GM21737 (cell line): ENCODE data around the gene PPP1R13B.
"Not testable (repeated sequence)": the region's sequence is repeated elsewhere in the genome, so short reads cannot be mapped to it uniquely, and the experiment has no call there.

Experiments used
- ATAC-seq: cut with Tn5 transposase; IDR thresholded peaks from one replicate; pipeline ENCODE4 v1.9.1; 2021; ENCODE audit warnings: mild to moderate bottlenecking, moderate library complexity; ENCODE audit not compliant: unreplicated experiment

The PPP1R13B gene

DNA sequence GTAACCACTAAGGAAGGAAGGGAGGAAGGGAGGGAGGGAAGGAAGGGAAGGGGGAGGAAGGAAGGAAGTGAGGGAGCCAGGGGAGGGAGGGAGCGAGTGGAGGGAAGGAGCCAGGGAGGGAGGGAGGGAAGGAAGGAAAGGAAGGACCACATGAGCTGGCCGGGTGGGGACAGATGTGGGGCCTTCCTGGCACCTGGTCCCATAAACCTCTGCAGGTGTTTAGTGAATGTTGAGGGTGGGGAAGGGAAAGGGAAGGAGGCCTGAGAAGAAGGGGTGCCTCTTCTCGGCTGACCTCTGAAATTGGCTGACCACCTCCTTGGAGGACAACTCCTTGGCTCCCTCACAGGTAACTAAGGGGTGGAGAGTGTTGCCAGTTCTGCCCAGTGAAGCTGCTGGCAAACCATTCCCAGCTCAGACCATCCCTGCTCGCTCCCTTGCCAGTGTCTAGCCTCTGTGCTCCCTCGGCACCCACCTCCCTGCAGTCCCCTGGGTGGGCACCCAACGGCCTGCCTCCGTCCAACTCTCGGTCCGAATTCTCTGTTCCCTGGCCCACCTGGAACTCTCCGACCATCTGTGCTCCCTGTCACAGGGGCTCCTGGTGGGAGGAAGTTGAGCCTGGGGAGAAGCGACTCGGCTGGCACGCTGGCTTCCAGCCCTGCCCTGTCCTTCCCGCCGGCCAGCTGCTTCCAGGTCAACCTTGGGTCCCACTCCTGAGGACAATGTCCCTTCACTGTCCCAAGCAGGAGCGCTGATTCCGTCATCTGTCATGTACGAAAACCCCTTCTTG lies 12.2 kb upstream of the PPP1R13B start:
- ATAC-seq, result no peak

DNA sequence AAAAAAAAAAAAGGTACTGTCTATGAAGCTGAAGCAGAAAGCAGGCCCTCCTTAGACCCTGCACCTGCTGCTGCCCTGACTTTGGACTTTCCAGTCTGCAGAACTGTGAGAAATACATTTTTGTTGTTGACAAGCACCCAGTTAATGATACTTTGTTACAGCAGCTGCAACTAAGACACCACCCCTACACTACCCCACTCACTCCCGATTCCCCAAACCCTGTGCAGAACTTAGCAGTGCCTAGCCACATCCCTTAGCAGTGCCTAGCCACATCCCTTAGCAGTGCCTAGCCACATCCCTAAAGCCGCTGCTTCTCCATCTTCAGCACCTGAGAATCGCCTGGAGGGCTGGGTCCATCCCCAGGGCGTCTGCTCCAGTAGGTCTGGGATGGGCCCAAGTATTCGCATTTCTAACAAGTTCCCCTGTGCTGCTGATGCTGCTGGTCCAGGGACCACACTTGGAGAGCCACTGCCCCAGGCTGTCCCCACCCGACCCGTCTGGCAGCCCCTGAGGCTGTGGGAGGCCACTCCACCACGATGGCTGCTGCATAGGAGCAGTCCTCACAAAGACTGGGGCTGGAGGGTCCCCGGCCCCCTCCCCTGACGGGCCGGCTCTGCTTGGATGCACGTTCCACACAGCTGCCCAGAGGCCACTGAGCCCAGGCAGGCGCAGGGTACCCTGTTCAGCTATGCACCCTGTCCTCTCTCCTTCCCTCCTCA lies 10.8 kb upstream of the PPP1R13B start:
- ATAC-seq, result no peak

DNA sequence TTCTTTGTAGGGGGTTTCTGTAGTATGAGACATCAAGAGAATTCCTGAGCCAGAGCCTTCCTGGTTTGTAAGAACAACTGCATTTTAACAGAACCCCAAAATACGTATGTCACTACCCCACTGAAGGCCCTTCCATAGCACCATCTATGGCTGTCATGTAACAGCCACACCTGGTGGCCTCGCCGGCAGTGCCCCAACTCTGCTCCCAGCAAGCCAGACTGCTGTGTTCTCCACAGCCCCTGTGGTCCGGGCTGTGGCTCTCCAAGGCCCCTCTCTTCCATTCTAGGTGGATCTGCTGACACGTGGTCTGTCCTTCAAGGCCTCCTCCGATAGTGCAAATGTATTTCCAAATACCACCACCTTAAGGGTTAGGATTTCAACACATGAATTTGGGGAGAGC lies 9.9 kb upstream of the PPP1R13B start:
- ATAC-seq, result no peak

DNA sequence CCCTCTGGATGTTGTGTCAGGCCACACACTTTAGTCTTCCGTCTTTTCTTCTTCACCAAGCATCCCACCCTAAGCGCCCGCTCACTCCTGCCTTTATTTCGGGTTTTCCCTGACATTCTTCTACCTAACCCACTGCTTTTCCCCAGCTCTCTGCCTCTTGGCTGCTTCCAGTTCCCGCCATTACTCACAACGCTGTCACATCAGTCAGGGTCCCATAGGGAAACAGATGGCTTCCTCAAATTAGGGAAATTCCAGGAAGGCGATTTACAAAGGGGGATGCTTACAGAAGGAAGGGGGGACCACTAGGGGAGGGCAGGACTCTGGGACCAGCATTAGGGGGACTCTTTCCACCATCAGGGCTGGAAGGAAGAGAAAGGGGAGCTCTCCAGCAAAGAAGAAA lies 9.2 kb upstream of the PPP1R13B start:
- no peak for ATAC-seq

DNA sequence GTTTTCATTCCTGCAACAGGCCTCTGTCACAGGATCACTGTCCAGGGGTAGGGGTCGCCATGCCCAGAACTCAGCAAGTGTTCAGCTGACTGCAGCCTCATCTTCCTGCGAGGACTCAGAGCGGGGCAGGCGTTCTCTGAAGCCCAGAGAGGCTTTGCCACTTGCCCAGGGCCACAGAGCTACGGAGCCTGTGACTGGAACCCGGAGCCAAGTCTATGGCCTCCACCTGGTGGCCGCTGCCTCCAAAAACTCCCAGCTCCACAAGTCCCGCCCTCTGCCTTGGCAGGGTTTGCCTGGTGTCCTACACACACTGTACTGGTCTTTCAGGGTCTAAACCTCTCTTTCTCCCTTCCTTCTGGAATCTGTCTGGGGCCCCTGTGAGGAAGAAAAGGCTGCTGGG lies 8.7 kb upstream of the PPP1R13B start:
- no peak for ATAC-seq

DNA sequence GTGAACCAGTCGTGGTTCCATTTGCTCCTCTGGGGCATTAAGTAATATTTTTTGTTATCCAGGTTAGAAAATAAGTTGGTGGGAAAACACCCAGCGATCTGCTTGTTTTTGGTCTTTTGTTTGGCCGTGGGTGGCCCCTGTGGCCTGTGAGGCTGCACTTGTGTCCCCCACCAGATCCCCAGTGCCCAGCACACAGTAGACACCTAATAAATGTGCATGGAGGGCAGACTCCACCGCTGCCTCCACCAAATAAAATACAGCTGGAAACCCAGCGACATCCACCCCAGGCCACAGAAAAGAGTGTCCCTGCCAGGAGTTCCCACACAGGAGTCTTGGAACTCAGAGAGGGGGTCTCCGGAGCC lies 8.3 kb upstream of the PPP1R13B start:
- no peak for ATAC-seq

DNA sequence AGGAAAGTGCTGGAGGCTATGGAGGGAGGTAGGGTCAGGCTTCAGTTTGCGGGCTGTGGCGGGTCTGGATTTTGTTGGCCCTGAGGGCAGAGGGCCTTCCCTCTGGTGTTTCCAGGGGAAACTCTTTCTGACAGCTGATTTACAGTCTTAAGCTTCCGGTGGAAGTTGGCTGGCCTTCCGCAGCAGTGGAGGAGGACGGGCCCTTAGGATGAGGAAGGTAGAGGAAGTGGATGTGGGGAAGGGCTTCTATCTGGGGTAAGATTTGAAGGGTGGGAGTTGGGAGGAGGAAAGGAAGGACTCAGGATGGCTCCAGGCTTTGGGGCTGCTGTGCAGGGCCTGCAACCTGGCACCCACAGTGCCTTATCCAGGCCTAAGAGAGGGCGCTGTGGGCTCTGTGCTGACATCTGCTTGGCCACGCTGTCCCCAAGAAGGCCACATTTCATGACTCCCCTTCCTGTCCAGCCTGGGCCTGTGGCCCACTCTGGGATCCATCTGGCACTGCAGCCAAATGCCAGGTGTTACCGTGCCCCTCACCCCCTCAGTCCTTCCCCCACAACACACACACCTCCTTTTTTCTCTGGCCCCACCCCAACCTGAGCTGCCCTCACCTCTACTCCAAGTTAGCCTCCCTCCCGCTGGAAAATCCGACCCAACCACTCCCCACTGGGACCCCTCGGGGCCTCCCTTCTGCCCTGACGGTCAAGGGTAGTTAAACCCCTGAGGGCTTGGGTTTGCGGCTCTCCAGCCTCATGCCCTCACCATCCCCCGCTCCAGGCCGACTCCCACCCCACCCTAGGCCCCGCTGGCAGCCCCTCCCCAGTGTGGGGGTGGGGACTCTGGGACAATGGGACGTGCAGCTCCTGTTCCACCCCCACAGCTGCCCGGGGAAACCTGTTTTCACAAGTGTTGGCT lies 7.7 kb upstream of the PPP1R13B start:
- no peak for ATAC-seq

DNA sequence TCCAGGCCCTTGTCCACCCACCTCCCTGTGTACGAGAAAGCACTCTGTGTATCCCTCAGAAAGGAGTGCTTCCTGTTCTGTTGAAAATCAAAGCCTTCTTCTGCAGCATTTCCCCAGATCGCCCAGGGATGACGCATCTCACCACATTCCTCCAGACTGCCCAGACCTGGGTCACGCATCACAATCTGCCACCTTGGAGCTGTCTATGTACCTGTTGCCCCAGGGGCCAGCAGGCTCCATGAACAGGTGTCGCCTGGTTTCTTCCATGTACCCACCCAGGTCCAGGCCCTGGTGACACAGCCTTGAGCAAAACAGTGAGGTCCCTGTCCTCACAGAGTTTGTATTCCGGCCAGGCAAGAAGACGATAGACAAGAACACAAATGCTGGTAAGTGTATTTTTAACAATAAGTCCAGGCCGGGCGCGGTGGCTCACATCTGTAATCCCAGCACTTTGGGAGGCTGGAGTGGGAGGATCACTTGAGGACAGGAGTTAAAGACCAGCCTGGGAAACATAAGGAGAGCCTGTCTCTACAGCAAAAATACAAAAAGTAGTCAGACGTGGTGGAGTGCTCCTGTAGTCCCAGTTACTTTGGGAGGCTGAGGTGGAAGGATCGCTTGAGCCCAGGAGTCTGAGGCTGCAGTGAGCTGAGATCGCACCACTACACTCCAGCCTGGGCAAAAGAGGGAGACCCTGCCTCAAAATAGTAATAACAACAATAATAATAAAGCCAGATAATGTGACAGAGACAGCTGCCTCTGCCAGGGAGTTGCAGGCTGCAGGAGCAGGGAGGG lies 6.8 kb upstream of the PPP1R13B start:
- ATAC-seq, result no peak

DNA sequence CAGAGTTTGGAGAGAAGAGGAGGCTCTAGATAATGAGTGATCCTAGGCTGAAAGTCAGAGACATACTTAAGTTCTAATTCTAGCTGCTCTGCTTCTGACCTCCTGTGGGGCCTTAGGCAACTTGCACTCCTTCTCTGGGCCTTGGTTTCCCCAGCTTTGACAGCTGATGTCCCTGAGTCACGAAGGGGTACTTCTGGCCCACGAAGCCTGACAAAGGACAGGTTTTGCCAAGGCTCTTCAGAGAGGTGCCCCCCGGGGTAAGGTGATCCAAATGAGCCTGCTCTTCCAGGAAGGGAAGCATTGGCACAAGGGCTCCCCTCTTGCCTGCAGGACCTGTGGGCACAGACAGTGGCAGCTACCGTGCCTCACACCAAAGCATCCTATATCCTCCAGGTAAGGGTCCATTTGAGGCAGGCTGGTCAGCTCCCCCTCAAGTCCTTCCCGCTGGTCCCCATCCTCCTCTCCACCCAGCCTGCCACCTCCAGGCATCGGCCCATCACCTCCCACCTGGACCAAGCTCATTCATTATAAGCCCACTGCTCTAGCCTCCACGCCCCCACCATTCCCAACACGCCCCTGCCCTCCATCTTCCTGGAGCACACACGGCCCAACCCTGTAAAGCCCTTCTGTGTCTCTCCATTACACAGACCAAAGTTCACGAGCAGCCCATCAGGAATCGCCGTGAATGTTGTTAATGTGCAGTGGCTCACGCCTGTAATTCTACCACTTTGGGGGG lies 1.9 kb upstream of the PPP1R13B start:
- ATAC-seq, result no peak

DNA sequence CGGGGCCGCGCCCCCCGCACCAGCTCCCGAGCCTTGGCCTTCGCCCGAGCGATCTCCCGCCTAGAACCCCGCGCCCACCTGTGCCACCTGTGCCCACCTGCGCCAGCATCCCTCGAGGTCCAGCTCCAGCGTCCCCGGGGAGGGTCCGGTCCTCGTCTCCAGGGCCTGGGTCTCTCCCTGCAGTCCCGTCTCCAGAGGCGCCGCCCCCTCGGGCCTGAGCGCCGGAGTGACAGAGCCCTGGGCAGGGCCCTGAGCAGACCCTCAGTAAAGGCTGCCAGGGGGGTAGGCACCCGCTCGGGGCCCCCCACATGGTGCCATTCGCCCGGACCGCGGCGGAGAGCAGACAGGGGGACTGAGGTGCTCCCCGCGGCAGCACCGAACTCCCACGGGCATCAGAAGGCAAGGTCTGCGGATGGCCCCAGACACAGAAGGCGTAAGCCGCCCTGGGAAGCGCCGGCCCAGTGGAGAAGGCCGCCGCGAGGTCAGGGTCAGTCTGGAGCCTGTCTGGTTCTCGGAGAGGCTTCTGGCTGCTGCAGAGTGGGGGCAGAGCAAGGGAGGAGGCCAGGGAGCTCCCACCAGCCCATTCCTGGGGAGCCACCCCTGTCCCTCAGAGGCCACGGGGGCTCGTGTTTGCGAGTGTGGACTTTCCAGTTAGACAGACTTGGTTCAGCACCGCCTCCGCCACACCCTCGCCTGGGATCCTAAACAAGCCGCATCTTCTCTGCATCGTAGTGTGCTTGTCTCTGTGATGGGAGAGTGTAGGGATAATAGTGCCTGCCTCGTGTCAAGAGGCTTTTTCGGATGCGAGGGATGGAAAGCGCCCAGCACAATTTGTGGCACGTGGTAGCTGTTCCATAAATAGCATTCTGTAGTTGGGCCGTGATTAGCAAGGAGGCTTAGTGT lies 1.1 kb upstream of the PPP1R13B start:
- ATAC-seq, result no peak

DNA sequence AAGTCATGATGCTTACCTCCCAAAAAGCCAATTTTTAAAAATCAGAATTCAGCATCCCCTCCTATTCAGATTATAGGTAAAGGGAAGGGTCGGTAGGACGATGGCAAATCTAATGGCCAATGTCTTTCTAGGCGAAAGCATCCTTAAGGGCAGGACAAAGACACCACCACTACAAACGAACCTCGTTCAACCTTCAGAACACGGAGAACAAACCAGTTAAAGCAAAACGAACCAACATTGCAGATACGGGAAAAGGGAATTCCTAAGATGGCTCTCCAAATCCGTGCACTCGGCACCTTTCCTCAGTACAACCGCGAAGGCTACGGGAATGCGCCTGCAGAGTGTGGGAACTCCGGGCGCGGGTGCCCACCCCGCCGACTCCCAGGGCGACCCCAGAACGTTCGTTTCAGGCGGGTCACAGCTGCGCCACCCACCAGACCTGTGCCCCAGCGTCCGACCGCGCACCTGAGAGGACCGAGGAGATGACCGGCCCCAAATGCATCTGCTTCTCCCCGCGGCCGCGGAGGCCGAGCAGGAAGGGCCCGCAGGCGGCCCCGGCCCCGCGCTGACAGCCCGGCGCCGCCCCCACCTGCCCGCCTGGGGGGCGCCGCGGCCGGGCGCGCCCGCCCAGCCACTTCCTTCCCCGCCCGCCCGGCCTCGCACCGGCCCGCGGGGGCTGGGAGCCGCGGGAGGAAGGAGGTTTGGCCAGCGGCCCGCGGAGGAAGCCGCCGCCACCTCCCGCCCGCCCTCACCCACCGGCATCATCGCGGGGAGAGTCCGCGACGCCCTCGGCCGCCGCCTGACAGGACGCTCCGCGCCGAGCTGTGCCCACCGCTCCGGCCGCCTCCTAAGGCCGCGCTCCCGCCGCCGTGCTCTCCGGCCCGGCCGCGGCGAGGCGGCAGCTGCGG lies 578 bp downstream of the PPP1R13B start:
- ATAC-seq, result peak; percentile 35

DNA sequence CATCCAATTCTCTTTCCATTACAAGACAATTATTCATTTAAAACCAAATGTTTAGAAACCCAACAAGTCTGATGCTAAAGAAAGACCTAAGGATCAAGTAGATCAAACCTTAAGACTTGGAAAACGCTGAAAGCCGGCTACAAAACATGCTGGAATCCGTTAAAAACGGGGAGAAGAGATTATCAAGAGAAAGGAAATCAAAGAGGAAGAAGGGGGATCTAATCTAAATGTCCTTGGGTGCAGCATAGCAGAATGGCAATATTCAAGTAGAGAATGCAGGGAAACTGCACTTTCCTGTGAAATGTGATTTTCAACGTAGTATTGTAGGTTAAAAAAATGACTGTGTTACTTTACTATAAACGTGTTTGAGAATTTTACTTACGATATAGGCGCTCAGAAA lies 1.3 kb downstream of the PPP1R13B start:
- ATAC-seq, result no peak

DNA sequence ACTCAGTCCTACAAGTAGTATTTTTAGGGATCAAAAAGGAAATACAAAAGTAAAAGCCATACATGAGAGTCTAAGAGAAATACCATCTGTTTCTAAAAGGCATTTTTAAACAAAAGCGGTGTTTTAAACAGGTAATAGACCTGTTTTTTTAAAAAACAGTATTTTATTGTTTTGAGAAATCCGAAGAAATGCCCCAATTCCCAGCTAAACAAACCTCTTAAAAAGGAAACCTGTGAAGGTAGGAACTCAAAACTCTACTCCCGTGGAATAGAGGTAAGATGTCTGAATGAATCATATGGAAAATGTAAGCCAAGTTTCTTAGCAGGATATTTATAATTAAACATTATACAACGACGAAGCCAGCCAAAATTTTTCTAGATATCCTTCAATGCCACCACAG lies 2.0 kb downstream of the PPP1R13B start:
- ATAC-seq, result no peak

DNA sequence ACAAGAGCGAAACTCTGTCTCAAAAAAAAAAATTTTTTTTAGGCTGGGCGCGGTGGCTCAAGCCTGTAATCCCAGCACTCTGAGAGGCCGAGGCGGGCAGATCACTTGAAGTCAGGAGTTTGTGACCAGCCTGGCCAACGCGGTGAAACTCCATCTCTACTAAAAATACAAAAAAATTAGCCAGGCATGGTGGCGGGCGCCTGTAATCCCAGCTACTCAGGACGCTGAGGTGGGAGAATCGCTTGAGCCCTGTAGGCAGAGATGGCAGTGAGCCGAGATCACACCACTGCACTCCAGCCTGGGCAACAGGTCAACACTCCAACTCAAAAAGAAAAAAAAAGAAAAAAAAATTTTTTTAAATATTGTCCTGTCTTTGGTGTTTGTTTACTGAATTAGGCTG lies 6.1 kb downstream of the PPP1R13B start:
- not testable (repeated sequence) for ATAC-seq

DNA sequence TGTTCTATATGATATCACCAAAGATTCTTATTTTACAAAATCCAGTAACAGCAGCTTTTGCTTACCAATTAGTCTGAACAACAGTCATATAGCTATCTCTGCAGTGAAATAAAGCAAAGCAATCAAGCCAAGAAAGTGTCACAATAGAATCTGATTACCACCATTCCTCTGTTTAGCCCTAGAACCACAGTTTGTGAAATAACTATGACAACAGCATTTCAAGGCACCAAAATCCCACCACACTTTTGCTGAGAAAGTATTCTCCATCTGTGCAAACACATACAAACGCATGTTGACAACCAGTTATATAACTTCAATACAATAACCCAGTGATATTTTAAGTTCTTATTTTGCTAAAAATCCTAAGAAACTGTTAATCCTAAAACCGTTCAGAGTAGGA lies 7.4 kb downstream of the PPP1R13B start:
- no peak for ATAC-seq

DNA sequence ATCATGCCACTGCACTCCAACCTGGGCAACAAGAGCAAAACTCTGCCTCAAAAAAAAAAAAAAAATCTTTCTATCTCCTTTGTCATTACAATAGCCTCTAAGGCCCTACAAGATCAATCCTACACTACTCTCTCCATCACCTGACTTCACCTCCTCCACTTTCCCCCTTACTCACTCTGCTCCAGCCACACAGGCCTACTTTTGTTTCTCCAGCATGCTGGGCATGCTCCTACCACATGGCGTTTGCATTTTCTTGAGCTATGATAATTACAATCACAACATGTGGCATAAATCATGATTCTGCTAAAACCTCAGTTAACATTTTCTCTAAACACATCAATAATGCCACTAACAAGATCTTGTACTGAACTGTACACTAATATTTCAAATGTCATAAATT lies 7.8 kb downstream of the PPP1R13B start:
- ATAC-seq, result no peak

DNA sequence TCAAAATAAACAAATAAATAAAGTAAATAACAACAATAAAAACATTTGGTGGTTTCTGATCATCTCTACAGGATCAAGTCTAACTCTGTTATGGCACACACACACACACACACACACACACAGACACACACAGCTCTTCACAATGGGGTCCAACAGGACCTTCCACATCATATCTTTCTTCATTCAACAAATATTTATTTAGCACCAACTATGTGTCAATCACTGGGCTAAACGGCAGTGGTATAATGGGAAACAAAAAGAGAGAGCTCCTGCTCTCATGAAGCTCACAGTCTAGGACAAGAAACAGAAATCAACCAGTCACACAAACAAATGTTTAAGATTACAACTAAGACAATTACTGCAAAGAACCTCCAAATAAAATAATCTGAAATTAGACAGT lies 9.3 kb downstream of the PPP1R13B start:
- ATAC-seq, result no peak
